ENCODE measurements around the gene LHFPL6. TPM values are rescaled to one million over a fixed set of nuclear protein-coding genes. Genes with fewer than 3 reads are reported as not detected.

Gene LHFPL6
- total and polyA plus RNA-seq, 12 donors, result 41.5 to 65.8 (median 55.4) TPM

DNA sequence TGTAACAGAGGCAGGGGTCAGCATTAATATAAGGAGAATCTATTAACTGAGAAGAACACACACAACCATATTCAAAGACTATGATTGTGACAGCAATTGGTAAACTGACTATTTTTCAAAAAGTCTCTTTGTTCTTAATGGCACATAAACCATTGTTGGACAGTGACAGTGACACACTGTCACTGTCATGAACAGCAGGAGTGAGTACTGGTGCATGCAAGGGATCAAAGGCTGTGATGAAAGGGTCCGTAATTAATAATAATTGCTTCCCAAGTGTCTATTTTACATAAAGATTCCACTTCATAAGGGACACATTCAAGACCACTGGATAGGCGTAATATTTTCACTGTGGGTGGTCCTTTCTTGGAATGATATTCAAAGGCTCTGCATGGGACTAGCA, 50.7 kb downstream of the LHFPL6 start:
- DNase-seq (no peak), ATAC-seq (no peak)
- intact Hi-C loops (cut with DNase I), result no loop called here
- no peak overlapping the region for H3K27ac ChIP-seq
- peaks cover 0 to 72% (median 20%) of the 10 kb centered on the region in 9 donors for H3K4me1 ChIP-seq
- 92 to 93% methylated on average over 2 of the region's 2 CpGs for WGBS, 2 donors
- TF ChIP-seq, protein P1, sequence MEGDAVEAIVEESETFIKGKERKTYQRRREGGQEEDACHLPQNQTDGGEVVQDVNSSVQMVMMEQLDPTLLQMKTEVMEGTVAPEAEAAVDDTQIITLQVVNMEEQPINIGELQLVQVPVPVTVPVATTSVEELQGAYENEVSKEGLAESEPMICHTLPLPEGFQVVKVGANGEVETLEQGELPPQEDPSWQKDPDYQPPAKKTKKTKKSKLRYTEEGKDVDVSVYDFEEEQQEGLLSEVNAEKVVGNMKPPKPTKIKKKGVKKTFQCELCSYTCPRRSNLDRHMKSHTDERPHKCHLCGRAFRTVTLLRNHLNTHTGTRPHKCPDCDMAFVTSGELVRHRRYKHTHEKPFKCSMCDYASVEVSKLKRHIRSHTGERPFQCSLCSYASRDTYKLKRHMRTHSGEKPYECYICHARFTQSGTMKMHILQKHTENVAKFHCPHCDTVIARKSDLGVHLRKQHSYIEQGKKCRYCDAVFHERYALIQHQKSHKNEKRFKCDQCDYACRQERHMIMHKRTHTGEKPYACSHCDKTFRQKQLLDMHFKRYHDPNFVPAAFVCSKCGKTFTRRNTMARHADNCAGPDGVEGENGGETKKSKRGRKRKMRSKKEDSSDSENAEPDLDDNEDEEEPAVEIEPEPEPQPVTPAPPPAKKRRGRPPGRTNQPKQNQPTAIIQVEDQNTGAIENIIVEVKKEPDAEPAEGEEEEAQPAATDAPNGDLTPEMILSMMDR (IDR thresholded peaks at IDR 0.05), result no peak
- peaks cover 0 to 14% (median 0%) of the 10 kb centered on the region in 9 donors for H3K36me3 ChIP-seq
- H3K27me3 ChIP-seq, result no peaks in the 10 kb centered on the region
- H3K9me3 ChIP-seq, result peaks cover 0 to 8% (median 0%) of the 10 kb centered on the region in 11 donors
- no peak overlapping the region for H3K4me3 ChIP-seq

DNA sequence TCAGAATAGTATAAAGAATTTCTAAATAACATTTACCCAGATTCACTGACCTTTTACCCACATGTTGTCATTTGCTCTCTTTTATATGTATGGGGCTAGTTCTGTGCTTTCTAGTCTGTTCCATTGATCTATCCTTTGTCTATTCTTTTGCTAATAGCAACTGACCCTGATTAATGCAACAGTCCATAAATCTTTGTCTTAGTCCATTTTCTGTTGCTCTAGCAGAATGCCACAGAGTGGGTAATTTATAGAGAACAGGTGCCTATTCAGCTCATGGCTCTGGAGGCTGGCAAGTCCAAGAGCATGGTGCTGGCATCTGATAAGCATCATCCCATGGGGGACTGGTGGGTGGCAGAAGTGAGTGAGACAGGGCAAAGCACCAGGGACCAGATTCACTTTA, 52.1 kb downstream of the LHFPL6 start:
- Histone ChIP-seq H3K27me3 (no peaks in the 10 kb centered on the region), H3K4me3 (no peak overlapping the region), H3K27ac (no peak overlapping the region), H3K9me3 (peaks cover 0 to 8% (median 0%) of the 10 kb centered on the region in 11 donors), H3K36me3 (peaks cover 0 to 12% (median 0%) of the 10 kb centered on the region in 9 donors), H3K4me1 (peaks cover 0 to 68% (median 17%) of the 10 kb centered on the region in 9 donors)
- DNase-seq (no peak), ATAC-seq (no peak)
- intact Hi-C loops (cut with DNase I), result no loop called here
- TF ChIP-seq, protein P1 (IDR thresholded peaks at IDR 0.05), result no peak

DNA sequence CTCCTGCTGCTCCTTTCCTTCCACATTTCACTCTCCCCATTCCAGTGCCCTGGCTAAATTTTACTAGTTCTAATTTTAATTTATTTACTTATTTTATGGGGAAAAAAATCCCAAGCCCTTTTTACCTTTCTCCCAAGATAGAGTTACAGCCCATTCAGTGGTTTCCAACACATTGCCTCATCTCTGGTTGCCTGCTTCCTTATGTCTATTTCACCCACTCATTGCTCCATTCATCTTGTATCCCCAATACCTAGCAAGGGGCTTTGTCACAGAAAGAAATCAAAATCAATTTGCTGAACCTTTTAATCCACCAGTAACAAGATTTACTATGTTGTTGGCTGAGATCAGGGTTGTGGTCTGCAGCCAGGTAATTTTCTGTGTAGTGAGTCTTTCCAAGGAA, 55.9 kb downstream of the LHFPL6 start:
- peaks cover 0 to 1% (median 0%) of the 10 kb centered on the region in 9 donors for H3K36me3 ChIP-seq
- ATAC-seq, result no peak
- H3K9me3 ChIP-seq, result peaks cover 0 to 8% (median 0%) of the 10 kb centered on the region in 11 donors
- H3K27ac ChIP-seq, result no peak overlapping the region
- H3K27me3 ChIP-seq, result no peaks in the 10 kb centered on the region
- TF ChIP-seq, protein P1 (IDR thresholded peaks at IDR 0.05), result no peak
- intact Hi-C loops (cut with DNase I), result no loop called here
- H3K4me3 ChIP-seq, result no peak overlapping the region
- DNase-seq, result no peak
- H3K4me1 ChIP-seq, result peaks cover 0 to 60% (median 29%) of the 10 kb centered on the region in 9 donors

DNA sequence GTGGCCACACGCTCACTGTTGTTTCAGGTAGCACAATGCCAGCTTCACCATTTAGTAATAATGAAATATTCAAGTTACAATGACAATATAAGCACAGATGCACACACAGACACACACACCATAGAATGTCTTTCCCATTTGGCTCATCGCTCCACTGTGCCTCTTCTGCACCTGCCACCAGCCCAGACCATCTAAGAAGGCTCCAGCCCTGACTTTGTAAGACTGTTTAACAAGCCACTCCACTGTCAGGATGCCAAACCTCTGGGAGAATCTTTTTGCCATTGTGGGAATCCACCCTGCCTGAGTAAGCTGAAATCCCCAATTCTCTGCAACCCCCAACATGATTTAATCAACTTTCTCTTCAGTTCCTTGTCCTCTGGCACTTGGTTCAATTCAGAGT, 60.6 kb downstream of the LHFPL6 start:
- DNase-seq (no peak), ATAC-seq (no peak)
- peaks cover 0 to 71% (median 53%) of the 10 kb centered on the region in 9 donors for H3K4me1 ChIP-seq
- TF ChIP-seq, protein P1 (IDR thresholded peaks at IDR 0.05), result no peak
- WGBS, 2 donors, result 97 to 98% methylated on average over 2 of the region's 2 CpGs
- H3K4me3 ChIP-seq, result no peak overlapping the region
- intact Hi-C loops (cut with DNase I), result no loop called here
- H3K36me3 ChIP-seq, result no peaks in the 10 kb centered on the region
- H3K27me3 ChIP-seq, result no peaks in the 10 kb centered on the region
- H3K9me3 ChIP-seq, result no peaks in the 10 kb centered on the region
- no peak overlapping the region for H3K27ac ChIP-seq

Data from heart right ventricle (tissue), 16 donors.